Nephron (organoid): ENCODE data around the gene KCNH8.

Source experiments
- H3K27ac Mint-ChIP-seq, 3 experiments: 2 replicates each; pipeline ENCODE4 v1.8.0; 2020; ENCODE audit warnings: mixed read lengths in 3 of 3, mild to moderate bottlenecking in 2 of 3, moderate library complexity in 1 of 3
- H3K27me3 Mint-ChIP-seq: 2 replicates; pipeline ENCODE4 v1.8.0; 2021; ENCODE audit warnings: low read depth, mild to moderate bottlenecking, moderate library complexity, mixed read lengths
- H3K36me3 Mint-ChIP-seq: 2 replicates; pipeline ENCODE4 v1.8.0; 2020; ENCODE audit warnings: low read depth, mixed read lengths
- H3K4me1 Mint-ChIP-seq: 2 replicates; pipeline ENCODE4 v1.8.0; 2020; ENCODE audit warnings: mixed read lengths
- H3K4me3 Mint-ChIP-seq, 3 experiments: 2 replicates each; pipeline ENCODE4 v1.8.0; 2020; ENCODE audit warnings: mild to moderate bottlenecking in 3 of 3, mixed read lengths in 3 of 3, moderate library complexity in 2 of 3
- H3K9me3 Mint-ChIP-seq: 2 replicates; pipeline ENCODE4 v1.8.0; 2020; ENCODE audit warnings: mixed read lengths
- CTCF ChIP-seq, 3 experiments: fragments of 200-600 bp; sonication (generic); IDR thresholded peaks; one replicate each; pipeline ENCODE4 v1.5.0; 2021; ENCODE audit warnings: antibody characterized with exemption in 3 of 3; ENCODE audit not compliant: unreplicated experiment in 3 of 3

The KCNH8 gene

GRCh38 chr3:19394946-19395345 lies 246.6 kb downstream of the KCNH8 start:
- Mint-ChIP-seq H3K27ac (no peak overlapping the region), H3K9me3 (no peaks in the 10 kb centered on the region), H3K4me1 (no peaks in the 10 kb centered on the region), H3K27me3 (no peaks in the 10 kb centered on the region), H3K36me3 (no peaks in the 10 kb centered on the region), H3K4me3 (no peak overlapping the region)
- no peak for TF ChIP-seq CTCF (IDR thresholded peaks at IDR 0.05; ENCODE audit: unreplicated experiment in 3 of 3)

- Mint-ChIP-seq H3K27ac (no peak overlapping the region), H3K4me1 (no peaks in the 10 kb centered on the region), H3K4me3 (no peak overlapping the region), H3K9me3 (no peaks in the 10 kb centered on the region), H3K36me3 (no peaks in the 10 kb centered on the region), H3K27me3 (no peaks in the 10 kb centered on the region)
- no peak for TF ChIP-seq CTCF (IDR thresholded peaks at IDR 0.05; ENCODE audit: unreplicated experiment in 3 of 3)
These were observed 248.4 kb downstream of the KCNH8 start for GRCh38 chr3:19396726-19397125.

- no peaks in the 10 kb centered on the region for H3K27me3 Mint-ChIP-seq
- H3K4me3 Mint-ChIP-seq: no peak overlapping the region
- H3K27ac Mint-ChIP-seq: no peak overlapping the region
- no peaks in the 10 kb centered on the region for H3K4me1 Mint-ChIP-seq
- H3K9me3 Mint-ChIP-seq: no peaks in the 10 kb centered on the region
- no peak for TF ChIP-seq CTCF (IDR thresholded peaks at IDR 0.05; ENCODE audit: unreplicated experiment in 3 of 3)
- no peaks in the 10 kb centered on the region for H3K36me3 Mint-ChIP-seq
These were observed 251.0 kb downstream of the KCNH8 start for GRCh38 chr3:19399356-19399755.

GRCh38 chr3:19399836-19400235 lies 251.5 kb downstream of the KCNH8 start:
- Mint-ChIP-seq H3K9me3 (no peaks in the 10 kb centered on the region), H3K27me3 (no peaks in the 10 kb centered on the region), H3K4me1 (no peaks in the 10 kb centered on the region), H3K27ac (no peak overlapping the region), H3K4me3 (no peak overlapping the region), H3K36me3 (no peaks in the 10 kb centered on the region)
- TF ChIP-seq CTCF (IDR thresholded peaks at IDR 0.05; ENCODE audit: unreplicated experiment in 3 of 3): no peak

- no peak overlapping the region for H3K27ac Mint-ChIP-seq
- H3K4me1 Mint-ChIP-seq: no peaks in the 10 kb centered on the region
- H3K4me3 Mint-ChIP-seq: no peak overlapping the region
- no peaks in the 10 kb centered on the region for H3K27me3 Mint-ChIP-seq
- no peak for TF ChIP-seq CTCF (IDR thresholded peaks at IDR 0.05; ENCODE audit: unreplicated experiment in 3 of 3)
- no peaks in the 10 kb centered on the region for H3K36me3 Mint-ChIP-seq
- H3K9me3 Mint-ChIP-seq: no peaks in the 10 kb centered on the region
These were observed 271.8 kb downstream of the KCNH8 start for GRCh38 chr3:19420159-19420558.

- Mint-ChIP-seq H3K27ac (no peak overlapping the region), H3K27me3 (no peaks in the 10 kb centered on the region), H3K36me3 (no peaks in the 10 kb centered on the region), H3K4me3 (no peak overlapping the region), H3K4me1 (no peaks in the 10 kb centered on the region), H3K9me3 (no peaks in the 10 kb centered on the region)
- no peak for TF ChIP-seq CTCF (IDR thresholded peaks at IDR 0.05; ENCODE audit: unreplicated experiment in 3 of 3)
These were observed 277.5 kb downstream of the KCNH8 start for GRCh38 chr3:19425825-19426224.
